MM.1S (cell line): ENCODE results near the gene PCBP2.

ENCODE experiments used
- CTCF ChIP-seq: fragments of 300-600 bp; sonication (generic); IDR thresholded peaks from 2 replicates; pipeline ENCODE4 v1.5.1; 2016; ENCODE audit warnings: antibody characterized with exemption, low read length, mixed read lengths
- EZH2phosphoT487 ChIP-seq: fragments of 300-600 bp; sonication (generic); IDR thresholded peaks from 2 replicates; pipeline ENCODE4 v1.6.1; 2018; ENCODE audit warnings: antibody characterized with exemption, low read length

- no peak for TF ChIP-seq CTCF
- TF ChIP-seq EZH2phosphoT487: no peak
These were observed 58.4 kb downstream of the PCBP2 start for GRCh38 chr12:53510181-53510812.
